Right lobe of liver (tissue), 4 donors: ENCODE results near the gene CDKN3.

Experiments
- POLR2A ChIP-seq: fragments of 450-650 bp; IDR thresholded peaks from one replicate; pipeline ENCODE4 v1.6.1; 2017; ENCODE audit warnings: antibody characterized with exemption, mild to moderate bottlenecking
- TF ChIP-seq, protein P1 (sequence below), 4 donors: fragments of 200-600 bp in 3 of 4; fragments of 450-650 bp in 1 of 4; IDR thresholded peaks; one replicate each; pipeline versions ENCODE4 v1.5.1 to v1.8.0; 2016 to 2022; ENCODE audit warnings: antibody characterized with exemption in 4 of 4, mild to moderate bottlenecking in 2 of 4
- donor health status: DM: no; HTN: no; CAD: no.
- donor health status: DM: no; HTN: no; CAD: no.
- donor health status: DM: no; HTN: yes; CAD: no.

- TF ChIP-seq, protein P1, sequence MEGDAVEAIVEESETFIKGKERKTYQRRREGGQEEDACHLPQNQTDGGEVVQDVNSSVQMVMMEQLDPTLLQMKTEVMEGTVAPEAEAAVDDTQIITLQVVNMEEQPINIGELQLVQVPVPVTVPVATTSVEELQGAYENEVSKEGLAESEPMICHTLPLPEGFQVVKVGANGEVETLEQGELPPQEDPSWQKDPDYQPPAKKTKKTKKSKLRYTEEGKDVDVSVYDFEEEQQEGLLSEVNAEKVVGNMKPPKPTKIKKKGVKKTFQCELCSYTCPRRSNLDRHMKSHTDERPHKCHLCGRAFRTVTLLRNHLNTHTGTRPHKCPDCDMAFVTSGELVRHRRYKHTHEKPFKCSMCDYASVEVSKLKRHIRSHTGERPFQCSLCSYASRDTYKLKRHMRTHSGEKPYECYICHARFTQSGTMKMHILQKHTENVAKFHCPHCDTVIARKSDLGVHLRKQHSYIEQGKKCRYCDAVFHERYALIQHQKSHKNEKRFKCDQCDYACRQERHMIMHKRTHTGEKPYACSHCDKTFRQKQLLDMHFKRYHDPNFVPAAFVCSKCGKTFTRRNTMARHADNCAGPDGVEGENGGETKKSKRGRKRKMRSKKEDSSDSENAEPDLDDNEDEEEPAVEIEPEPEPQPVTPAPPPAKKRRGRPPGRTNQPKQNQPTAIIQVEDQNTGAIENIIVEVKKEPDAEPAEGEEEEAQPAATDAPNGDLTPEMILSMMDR (IDR thresholded peaks at IDR 0.05), result no peak
- TF ChIP-seq POLR2A, result no peak
Observed at GRCh38 chr14:54427871-54428270, 31.1 kb downstream of the CDKN3 start.
